HAP-1 (cell line): ENCODE results near the gene ITIH5.
"Not testable (repeated sequence)": the region's sequence is repeated elsewhere in the genome, so short reads cannot be mapped to it uniquely, and the experiment has no call there.

Experiments used
- DNase-seq, 2 experiments: peaks; one replicate each; pipeline ENCODE4 v3.0.0-alpha.2; 2016 to 2020; ENCODE audit warnings: low spot score in 2 of 2
- H3K27me3 ChIP-seq: fragments of 250-450 bp; sonication (Bioruptor Pico); 2 replicates; pipeline ENCODE4 v1.5.1; 2020; ENCODE audit warnings: low read depth, mild to moderate bottlenecking, moderate library complexity
- H3K36me3 ChIP-seq: fragments of 250-450 bp; sonication (Bioruptor Pico); replicated peaks from 2 replicates; pipeline ENCODE4 v1.5.1; 2020; ENCODE audit warnings: mild to moderate bottlenecking
- H3K4me1 ChIP-seq: fragments of 250-450 bp; sonication (Bioruptor Pico); 2 replicates; pipeline ENCODE4 v1.5.1; 2020; ENCODE audit warnings: mild to moderate bottlenecking
- H3K4me3 ChIP-seq: fragments of 250-450 bp; sonication (Bioruptor Pico); 2 replicates; pipeline ENCODE4 v1.5.1; 2020; ENCODE audit warnings: mild to moderate bottlenecking, moderate library complexity
- H3K9me3 ChIP-seq: fragments of 250-450 bp; sonication (Bioruptor Pico); 2 replicates; pipeline ENCODE4 v1.5.1; 2020; ENCODE audit warnings: mild to moderate bottlenecking, moderate library complexity
- in situ Hi-C: fragments of 300-500 bp; cut with MboI; formaldehyde crosslinking; loops from 3 replicates; pipeline ENCODE4 v1.14.3; 2020; ENCODE audit warnings: low sequenced_read_pairs, inconsistent platforms, mixed read lengths

Gene ITIH5

DNA sequence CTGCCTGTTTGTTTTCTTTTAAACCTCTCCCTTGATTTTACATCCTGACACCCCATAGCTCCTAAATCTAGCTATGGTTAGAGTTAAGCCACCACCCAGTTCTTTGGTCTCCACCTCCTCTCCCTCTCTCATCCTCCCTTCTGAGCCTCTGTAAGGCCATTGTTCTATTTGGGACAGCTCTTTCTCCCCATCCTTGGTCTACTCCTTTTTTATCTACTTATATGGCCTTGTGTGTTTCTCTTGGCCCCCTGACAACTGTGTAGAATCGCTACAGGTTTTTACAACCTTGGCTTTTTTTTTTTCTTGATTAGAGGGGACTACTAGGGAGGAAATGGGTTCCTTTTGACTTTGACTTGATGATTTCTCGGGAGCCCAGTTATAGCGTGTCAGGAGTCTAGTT, 3.4 kb upstream of the ITIH5 start:
- Histone ChIP-seq H3K4me1 (peaks cover 11% of the 10 kb centered on the region; the same call in 1 of the 2 replicates), H3K9me3 (no peaks in the 10 kb centered on the region), H3K4me3 (no peak overlapping the region), H3K36me3 (no peaks in the 10 kb centered on the region), H3K27me3 (peaks cover 34% of the 10 kb centered on the region)
- in situ Hi-C loops, result no loop called here
- no peak for DNase-seq

DNA sequence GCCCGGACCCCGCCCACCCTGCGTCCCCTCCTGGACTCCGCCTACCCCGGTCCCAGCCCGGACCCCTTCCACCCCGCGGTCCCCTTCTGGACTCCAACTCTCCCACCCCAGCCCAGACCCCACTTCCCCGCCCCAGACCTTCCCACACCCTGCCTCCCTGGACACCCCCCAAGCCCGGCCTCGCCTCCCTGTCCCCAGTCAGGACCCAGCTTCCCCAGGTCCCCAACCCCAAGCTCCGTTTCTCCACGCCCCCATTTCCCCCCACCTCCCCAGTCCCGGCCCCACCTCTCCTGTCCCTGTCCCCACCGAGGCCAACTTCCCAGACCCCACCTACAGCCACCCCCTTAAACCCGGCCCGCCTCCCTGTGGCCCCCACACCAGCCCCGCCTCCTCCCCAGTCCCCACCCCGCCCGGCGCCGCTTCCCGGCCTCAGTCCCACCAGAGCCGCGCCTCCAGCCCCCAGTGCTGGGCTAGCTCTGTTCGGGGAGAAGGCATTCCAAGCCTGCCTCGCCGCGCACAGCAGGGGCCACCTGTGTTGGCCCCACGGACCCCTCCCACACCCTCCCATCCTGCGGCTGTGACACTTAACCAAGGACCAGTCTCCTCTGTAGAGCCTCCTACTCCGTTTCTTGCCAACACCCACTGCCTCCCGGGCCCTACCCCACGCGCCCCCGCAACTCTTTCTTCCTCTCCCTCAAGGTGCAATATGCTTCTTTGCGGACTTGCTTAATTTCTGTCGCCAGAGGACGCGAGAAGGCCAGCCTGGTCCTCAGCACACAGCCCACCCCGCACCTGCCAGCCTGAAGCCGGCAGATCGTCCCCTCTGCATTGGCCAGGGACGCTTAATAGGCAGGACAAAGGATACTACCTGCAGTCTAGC, 736 bp upstream of the ITIH5 start:
- Histone ChIP-seq H3K4me3 (peak overlapping the region; percentile 14), H3K36me3 (no peaks in the 10 kb centered on the region), H3K27me3 (peaks cover 32% of the 10 kb centered on the region), H3K4me1 (peaks cover 11% of the 10 kb centered on the region; the same call in 1 of the 2 replicates), H3K9me3 (no peaks in the 10 kb centered on the region)
- in situ Hi-C loops, result no loop called here
- peak in 1 of 2 experiments; percentile 28 for DNase-seq

DNA sequence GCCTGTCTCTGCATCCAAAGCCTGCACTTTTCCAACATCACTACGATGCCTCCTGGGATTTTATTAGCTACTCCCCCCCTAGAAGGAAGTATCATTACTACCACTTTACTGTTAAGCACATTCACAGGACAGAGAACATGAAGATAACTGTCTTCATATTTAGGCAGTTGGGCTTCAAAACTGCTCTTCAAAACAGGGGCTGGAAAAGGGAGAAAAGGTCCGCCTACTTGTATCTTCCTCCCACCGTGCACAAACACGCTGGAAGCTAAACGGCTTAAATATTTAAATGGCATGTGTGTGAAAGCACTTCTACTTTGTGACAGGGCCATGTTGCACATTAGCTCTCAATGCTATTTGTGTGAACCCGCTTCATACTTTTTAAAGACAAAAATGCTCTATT, 999 bp downstream of the ITIH5 start:
- H3K4me1 ChIP-seq, result peaks cover 11% of the 10 kb centered on the region; the same call in 1 of the 2 replicates
- peak overlapping the region; percentile 30 for H3K4me3 ChIP-seq
- H3K36me3 ChIP-seq, result no peaks in the 10 kb centered on the region
- in situ Hi-C loops, result no loop called here
- peak in 1 of 2 experiments; percentile 14 for DNase-seq
- no peaks in the 10 kb centered on the region for H3K9me3 ChIP-seq
- peaks cover 31% of the 10 kb centered on the region for H3K27me3 ChIP-seq

DNA sequence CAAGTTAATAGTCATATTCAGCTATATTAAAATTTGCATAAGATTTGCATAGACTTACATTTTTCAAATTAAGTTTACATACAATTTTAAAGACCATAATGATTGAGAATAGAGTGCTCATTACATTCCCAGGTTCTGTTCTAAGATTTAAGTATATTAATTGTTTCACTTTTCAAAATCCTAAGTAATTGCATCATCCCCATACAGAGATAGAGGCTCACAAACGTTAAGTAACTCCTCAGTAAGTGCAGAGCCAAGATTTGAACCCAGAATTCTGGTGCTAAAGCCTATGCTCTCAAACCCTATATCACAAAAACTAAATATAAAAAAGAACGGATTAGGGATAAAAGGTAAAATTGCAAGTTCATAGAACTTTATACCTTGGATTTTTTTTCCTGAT, 2.1 kb downstream of the ITIH5 start:
- peaks cover 32% of the 10 kb centered on the region for H3K27me3 ChIP-seq
- in situ Hi-C loops, result no loop called here

DNA sequence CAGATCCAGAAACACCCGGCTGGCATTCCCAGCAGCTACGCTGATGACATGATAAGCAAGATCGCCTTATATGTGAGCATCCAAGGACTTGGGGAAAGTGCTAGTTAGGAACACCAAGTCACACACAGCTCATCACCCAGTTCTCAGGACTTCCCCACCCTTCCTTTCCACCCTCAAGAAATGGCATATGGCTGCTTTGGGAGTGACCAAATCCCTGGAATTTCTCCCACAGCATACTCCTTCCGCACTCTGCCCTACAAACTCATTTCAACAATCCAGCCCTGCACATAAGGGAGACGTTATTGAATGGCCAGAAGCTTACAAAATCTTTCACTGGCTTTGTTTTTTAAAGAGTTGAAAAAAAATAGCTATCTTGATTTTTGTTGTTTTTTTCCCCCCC, 4.2 kb downstream of the ITIH5 start:
- peaks cover 5% of the 10 kb centered on the region; the same call in 1 of the 2 replicates for H3K4me1 ChIP-seq
- H3K36me3 ChIP-seq, result no peaks in the 10 kb centered on the region
- H3K27me3 ChIP-seq, result peaks cover 24% of the 10 kb centered on the region
- DNase-seq, result no peak
- in situ Hi-C loops, result no loop called here
- H3K4me3 ChIP-seq, result no peak overlapping the region
- H3K9me3 ChIP-seq, result no peaks in the 10 kb centered on the region

More for the DNA sequence above, 2.1 kb downstream of the ITIH5 start:
- DNase-seq, result no peak
- Histone ChIP-seq H3K9me3 (no peaks in the 10 kb centered on the region), H3K36me3 (no peaks in the 10 kb centered on the region), H3K4me1 (peaks cover 11% of the 10 kb centered on the region; the same call in 1 of the 2 replicates), H3K4me3 (no peak overlapping the region)

DNA sequence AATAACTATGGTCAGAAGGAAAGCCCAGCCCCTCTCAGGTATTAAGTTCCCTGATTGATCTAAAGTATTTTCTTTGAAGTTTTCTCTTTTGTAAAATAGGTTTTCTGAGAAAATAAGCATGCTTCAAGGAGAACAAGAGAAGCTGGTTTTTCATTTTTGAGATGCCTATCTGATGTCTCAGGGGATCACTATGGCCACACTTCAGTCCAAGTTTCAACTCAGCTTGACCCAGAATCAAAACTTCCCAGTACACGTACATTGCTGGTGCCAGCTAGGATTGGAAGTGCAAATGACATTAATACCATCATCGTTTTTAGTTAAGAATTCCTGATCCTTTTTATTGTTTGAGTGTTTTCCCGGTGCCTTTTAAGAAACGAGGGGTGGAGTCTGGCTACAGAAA, 7.2 kb downstream of the ITIH5 start:
- in situ Hi-C loops, result no loop called here
- Histone ChIP-seq H3K4me3 (no peak overlapping the region), H3K4me1 (no peaks in the 10 kb centered on the region), H3K27me3 (peaks cover 12% of the 10 kb centered on the region), H3K36me3 (no peaks in the 10 kb centered on the region), H3K9me3 (no peaks in the 10 kb centered on the region)
- no peak for DNase-seq

DNA sequence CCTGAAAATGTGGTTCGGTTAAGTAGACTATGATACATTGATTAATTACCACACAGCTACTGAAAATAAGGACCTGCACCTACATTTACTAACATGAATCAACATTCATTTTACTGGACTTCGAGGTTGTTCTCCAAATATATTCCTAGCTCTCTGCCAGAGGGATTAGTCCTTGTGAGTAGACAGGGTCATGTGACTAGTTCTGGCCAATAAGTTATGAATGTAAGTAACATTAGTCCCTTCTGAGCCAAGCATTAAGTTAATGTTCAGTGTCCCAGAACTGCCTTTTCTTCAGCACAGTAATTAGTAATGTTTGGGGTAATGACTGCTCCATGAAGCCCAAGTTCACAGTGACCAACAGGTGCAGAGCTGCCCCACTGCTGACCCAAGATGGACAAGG, 9.2 kb downstream of the ITIH5 start:
- Histone ChIP-seq H3K9me3 (no peaks in the 10 kb centered on the region), H3K27me3 (peaks cover 15% of the 10 kb centered on the region), H3K36me3 (no peaks in the 10 kb centered on the region), H3K4me1 (no peaks in the 10 kb centered on the region), H3K4me3 (no peak overlapping the region)
- in situ Hi-C loops, result no loop called here
- no peak for DNase-seq

DNA sequence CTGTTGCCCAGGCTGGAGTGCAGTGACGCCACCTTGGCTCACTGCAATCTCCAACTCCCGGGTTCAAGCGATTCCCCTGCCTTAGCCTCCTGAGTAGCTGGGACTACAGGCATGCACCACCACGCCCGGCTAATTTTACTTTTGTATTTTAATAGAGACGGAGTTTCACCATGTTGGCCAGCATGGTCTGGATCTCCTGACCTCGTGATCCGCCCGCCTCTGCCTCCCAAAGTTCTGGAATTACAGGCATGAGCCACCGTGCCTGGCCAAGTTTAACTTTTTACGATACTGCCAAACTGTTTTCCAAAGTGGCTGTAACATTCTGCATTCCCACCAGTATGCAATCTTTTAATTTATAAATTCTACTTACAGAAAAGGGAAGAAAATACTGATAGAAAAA, 9.7 kb downstream of the ITIH5 start:
- H3K9me3 ChIP-seq, in situ Hi-C loops, H3K36me3 ChIP-seq, DNase-seq, H3K4me3 ChIP-seq, H3K4me1 ChIP-seq: not testable (repeated sequence)
- H3K27me3 ChIP-seq, result peaks cover 15% of the 10 kb centered on the region

DNA sequence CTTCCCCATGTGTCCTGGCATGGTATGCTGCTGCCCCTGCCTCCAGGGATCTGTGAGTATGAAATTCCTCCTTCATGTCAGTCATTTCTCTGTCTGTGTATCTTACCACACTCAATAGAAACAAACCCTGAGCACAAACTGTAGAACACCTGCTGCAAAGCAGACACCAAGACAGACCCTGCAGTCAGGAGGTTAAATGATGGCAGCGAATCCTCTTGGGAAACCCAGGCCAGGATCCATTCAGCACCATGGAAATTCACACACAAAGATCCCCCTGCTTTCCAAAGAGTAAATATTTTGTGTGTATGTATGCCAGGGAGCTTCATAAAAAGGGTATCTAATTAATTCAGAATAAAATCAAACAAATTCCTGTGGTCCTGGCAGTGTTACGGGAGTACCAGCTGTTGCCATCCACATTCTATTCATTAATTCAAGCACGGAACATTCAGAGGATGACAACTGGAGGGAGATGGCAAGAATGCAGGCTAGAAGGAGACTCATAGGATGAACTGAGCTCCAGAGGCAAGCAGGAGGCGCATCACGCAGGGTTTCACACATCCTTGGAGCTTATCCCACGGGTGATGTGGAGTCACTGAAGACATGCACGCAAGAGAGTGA, 14.8 kb downstream of the ITIH5 start:
- Histone ChIP-seq H3K4me3 (no peak overlapping the region), H3K4me1 (no peaks in the 10 kb centered on the region), H3K27me3 (peaks cover 15% of the 10 kb centered on the region), H3K9me3 (no peaks in the 10 kb centered on the region), H3K36me3 (no peaks in the 10 kb centered on the region)
- in situ Hi-C loops, result no loop called here
- no peak for DNase-seq

DNA sequence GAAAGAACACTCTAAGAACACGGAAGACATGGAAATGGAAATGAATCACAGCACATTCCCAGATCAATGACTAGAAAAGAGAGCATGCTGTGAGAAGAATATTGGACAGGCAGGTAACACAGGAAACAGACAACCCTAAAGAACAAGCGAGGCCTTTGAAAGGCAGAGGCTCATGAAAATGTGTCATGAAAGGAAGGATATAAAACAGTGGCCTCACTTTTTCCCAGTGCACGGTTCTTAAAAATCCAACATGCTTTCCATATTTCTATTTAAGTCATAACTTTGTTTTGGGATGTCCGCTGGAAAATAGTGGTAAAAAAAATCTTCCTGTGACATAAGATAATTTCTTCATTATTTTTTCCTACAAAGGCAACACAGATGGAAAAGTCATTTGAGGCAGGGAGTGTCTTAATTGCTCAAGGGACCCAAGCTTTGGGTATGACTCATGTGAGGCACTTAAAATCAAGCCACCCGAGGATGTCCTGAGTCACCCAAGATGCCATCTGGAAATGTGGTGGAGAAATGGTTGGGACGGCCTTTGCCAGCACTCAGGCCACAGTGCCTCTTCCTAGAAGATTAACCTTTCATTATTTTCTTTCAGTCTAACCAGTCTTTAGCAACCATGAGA, 17.0 kb downstream of the ITIH5 start:
- no peak for DNase-seq
- Histone ChIP-seq H3K36me3 (no peaks in the 10 kb centered on the region), H3K27me3 (peaks cover 6% of the 10 kb centered on the region), H3K9me3 (no peaks in the 10 kb centered on the region), H3K4me3 (no peak overlapping the region), H3K4me1 (no peaks in the 10 kb centered on the region)
- in situ Hi-C loops, result no loop called here

DNA sequence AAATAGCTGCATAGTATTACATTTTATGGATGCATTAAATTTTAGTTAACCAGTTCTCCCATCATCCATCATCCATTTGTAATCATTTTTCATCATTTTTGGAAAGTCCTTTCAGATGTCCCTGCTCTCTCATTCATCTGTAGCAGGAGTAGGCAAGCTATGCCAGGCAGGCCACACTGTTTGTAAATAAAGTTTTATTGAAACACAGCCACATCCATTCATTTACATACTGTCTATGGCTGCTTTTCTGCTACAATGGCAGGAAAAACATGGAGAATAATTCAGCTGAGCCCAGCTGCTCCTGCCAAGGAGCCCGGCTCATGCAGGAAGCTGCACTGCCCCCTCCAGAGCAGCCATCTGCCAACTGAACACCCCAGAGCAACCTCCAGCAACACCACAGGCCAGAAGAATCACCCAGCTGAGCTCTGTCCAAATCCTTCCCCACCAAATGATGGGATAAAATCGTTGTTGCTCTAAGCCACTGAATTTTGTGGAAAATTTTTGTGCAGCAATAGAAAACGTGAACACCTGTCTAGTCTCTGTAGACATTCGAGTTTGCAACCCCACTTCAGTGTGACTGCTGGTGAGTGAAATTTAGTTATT, 19.6 kb downstream of the ITIH5 start:
- H3K4me3 ChIP-seq, result no peak overlapping the region
- no peaks in the 10 kb centered on the region for H3K9me3 ChIP-seq
- H3K4me1 ChIP-seq, result no peaks in the 10 kb centered on the region
- peaks cover 3% of the 10 kb centered on the region; the same call in 1 of the 2 replicates for H3K27me3 ChIP-seq
- in situ Hi-C loops, result no loop called here
- no peak for DNase-seq
- no peaks in the 10 kb centered on the region for H3K36me3 ChIP-seq

DNA sequence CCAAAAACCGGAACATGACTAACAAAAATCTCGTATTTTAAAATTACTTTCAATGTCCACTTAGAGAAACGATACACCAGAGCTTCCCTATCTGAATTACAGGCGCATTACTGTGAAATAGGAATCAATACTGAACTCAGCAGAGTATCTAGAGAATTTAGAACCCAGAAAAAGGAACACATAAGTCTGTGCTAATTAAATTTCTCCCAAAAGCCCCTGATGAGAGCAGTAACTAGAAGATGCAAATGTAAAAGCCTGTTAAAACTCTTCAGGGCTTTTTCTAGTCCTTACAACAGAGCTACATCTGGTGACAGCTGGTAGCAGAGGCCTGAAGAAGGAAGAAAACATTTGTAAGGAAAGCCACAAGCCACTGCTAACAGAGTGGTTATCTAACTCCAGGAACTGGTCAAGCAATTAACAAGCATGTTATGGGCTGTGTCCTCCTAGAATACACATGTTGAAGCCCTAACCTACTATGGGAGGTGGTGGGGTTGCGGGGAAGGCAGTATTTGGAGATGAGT, 24.2 kb downstream of the ITIH5 start:
- Histone ChIP-seq H3K27me3 (no peaks in the 10 kb centered on the region), H3K4me3 (no peak overlapping the region), H3K9me3 (no peaks in the 10 kb centered on the region), H3K4me1 (no peaks in the 10 kb centered on the region), H3K36me3 (no peaks in the 10 kb centered on the region)
- no peak for DNase-seq
- in situ Hi-C loops, result no loop called here

DNA sequence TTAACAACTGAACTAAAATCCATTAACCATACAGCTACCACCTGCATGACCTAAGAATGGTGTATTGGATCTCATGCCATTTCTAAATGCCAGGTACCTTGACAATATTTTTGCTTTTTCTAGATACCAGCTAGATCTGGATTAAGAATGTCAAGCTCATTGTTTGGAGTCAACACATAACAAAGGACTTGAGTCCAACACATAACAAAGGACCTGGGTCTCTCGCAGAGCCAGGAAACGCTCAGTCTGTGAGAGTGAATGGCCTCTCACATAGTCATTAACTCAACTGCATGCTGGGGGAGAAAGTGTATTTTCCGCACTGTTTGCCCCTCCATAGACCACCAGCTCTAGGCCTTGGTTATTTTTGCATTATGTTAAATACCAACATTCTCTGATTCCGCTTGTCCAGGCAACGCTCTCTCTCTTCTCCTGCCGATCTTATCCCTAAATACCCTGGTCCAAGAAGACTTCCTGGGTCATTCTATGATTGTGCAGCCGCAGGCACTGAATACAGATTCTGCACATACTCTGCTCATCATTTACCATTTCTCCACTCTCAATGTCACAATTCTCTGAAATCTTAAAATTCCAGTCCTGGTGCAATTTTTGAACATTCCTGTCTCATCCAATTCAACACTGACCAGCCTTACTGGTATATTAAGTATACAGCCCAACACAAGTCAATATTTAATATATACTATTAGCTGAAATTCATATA, 31.2 kb downstream of the ITIH5 start:
- H3K27me3 ChIP-seq, result no peaks in the 10 kb centered on the region
- peak; percentile 52 to 54 for DNase-seq
- no peak overlapping the region for H3K4me3 ChIP-seq
- in situ Hi-C loops, result no loop called here
- H3K4me1 ChIP-seq, result peaks cover 7% of the 10 kb centered on the region
- H3K36me3 ChIP-seq, result no peaks in the 10 kb centered on the region
- H3K9me3 ChIP-seq, result no peaks in the 10 kb centered on the region
